T-helper 22 cell (primary cell): ENCODE data around the gene KRT85.
"Not testable (repeated sequence)": the region's sequence is repeated elsewhere in the genome, so short reads cannot be mapped to it uniquely, and the experiment has no call there.

Experiments used
- DNase-seq: peaks from one replicate; pipeline ENCODE4 v3.0.0-alpha.2; 2020; ENCODE audit warnings: low read depth

The KRT85 gene

GRCh38 chr12:52347551-52348510 is 19.4 kb downstream of the KRT85 start:
- no peak for DNase-seq

DNA sequence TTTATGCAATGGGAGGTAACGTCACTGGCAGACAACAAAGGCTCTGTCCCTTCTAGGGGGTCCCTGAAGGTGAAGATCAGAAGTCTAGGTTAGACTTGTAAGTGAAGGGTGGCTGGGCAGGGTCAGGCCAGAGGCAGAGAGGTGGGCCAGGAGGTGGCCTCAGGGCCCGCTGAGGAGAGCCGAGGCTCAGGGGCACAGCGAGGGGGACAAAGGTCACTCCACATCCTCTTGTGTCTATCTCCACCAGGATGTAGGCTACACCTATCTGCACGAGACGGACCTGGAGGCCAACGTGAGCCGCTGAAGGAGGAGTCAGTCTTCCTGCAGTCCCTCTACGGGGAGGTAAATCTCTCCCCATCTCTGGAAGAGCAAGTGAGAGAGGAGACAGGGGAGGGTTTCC is 20.3 kb downstream of the KRT85 start:
- no peak for DNase-seq

- no peak for DNase-seq
Observed at GRCh38 chr12:52346593-52346992, 20.7 kb downstream of the KRT85 start.

DNA sequence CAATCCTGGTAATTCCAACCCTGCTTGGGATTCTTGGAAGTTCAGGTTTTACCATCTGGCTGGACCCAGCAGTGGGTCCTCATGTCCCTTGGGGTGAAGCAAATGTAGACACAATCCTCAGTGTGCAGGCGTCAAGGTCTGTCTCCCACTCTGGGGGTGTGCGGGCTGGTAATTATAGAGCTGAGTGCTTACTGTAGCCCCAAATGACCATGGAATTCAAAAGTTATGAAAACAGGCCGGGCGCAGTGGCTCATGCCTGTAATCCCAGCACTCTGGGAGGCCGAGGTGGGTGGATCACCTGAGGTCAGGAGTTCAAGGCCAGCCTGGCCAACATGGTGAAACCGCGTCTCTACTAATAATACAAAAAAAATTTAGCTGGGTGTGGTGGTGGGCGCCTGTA is 22.2 kb downstream of the KRT85 start:
- not testable (repeated sequence) for DNase-seq

DNA sequence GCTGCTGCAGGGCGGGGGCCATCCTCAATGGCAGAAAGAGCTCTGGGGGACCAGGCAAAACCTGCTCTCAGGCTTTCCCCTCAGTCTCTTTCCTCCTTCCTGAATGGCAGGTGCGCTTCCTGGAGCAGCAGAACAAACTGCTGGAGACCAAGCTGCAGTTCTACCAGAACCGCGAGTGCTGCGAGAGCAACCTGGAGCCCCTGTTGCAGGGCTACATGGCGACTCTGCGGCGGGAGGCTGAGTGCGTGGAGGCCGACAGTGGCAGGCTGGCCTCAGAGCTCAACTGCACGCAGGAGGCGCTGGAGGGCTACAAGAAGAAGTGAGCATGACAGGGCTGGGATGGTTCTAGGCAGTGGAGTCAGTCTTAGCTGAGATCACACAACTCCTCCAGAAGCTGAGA is 23.2 kb downstream of the KRT85 start:
- DNase-seq: no peak

- no peak for DNase-seq
Observed at GRCh38 chr12:52343550-52343949, 23.7 kb downstream of the KRT85 start.

- DNase-seq: no peak
Observed at GRCh38 chr12:52342781-52343490, 24.3 kb downstream of the KRT85 start.

DNA sequence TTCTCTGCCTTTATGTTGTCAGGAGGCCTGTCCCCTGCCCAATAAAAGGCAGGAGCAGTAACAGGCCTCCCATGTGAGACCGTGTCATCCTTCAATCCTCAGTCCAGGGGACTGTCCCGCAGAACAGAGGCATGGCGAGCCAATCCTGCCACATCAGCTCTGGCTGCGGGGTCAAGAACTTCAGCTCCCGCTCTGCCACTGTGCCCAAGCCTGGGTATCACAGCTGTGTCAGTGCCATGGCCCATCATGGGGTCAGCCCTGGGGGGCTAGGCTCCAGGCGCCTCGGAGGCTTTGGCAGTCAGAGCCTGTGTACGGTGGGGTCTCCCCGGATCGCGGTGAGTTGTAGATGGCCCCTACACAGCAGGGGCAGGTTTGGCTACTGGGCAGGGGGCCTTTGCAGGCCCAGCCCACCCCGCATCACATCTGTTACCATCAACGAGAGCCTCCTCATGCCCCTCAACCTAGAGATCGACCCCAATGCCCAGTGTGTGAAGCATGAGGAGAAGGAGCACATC is 26.2 kb downstream of the KRT85 start:
- DNase-seq: no peak

DNA sequence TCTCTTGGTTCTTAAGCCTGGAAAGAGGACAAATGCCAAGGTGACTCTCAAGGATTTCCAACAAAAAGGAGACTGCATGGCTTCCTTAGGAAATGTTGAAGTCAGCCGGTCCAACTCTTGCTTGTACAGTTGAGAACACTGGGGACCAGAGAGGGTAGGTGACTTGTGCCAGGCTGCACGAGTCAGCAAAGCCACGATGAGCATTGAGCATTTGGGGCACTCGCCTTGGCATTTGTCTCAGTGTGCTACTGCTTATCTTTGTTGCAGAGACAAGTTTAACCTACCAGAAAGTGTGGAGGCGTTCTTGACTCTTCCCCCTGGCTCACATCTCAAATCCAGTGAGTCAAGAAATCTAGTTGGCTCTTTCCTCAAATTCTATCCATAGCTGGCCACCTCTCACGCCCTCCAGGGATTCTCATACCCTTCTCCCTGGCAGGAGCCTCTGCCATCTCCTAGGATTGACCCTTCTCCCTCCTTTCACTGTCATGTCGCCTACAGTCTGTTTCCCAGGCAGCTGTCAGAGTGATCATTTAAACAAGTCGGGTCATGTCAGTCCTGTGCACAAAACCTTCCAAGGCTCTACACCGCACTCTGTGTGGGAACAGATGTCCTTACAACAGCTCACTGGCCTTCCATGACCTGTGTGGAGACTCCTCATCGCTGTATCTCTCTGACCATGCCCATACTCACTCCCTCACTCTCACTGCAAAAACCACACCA is 28.9 kb downstream of the KRT85 start:
- no peak for DNase-seq

DNA sequence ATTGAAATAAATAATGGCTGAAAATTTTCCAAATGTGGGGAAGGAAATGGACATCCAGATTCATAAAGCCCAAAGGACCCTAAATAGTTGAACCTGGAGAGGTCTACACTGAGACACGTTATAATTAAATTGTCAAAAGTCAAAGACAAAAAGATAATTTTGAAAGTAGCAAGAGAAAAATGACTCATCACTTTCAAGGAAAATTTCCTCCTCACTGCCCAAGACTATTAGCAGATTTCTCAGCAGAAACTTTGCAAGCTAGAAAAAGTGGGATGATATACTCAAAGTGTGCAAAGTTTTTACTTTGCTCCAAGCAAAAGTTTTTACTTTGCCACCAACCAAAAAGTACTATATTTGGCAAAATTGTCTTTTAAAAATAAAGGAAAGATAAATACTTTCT is 30.2 kb downstream of the KRT85 start:
- DNase-seq: no peak

DNA sequence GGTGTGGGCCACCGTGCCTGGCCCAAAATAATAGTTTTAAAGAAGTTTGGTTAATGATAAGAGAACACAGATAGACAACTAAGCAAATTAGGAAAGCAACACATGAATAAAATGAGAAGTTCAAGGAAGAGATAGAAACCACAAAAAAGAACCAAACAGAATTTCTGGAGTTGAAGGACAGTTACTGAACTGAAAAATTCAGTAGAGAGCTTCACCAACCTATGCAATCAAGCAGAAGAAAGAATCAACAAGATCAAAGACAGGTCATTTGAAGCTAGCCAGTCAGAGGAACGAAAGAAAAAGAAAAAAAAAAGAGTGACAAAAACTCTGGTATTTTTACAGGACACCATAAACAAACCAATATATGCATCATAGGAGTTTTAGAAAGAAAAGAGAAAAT is 30.6 kb downstream of the KRT85 start:
- DNase-seq: no peak

- DNase-seq: no peak
Observed at GRCh38 chr12:52335598-52336262, 31.6 kb downstream of the KRT85 start.

- DNase-seq: no peak
Observed at GRCh38 chr12:52334185-52334584, 33.1 kb downstream of the KRT85 start.

- DNase-seq: no peak
Observed at GRCh38 chr12:52333321-52333720, 34.0 kb downstream of the KRT85 start.

DNA sequence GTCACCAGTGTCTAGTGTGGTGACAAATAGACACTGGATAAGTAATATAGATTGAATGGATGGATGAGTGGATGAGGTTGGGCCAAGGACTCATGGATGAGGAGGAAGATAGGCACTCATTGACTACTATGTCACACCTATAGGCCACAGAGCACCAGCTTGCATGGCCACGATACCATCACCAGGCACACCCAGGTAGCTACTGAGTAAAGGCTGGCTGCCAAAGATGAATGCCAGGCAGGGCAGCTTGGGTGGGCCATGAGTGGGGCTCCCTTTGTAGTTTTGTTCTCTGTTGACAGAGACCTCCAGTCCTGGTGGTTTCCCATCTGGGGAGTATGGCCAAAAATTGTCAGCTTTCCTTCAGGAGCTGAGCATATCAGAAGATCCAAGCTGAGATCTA is 34.9 kb downstream of the KRT85 start:
- no peak for DNase-seq

GRCh38 chr12:52331833-52332232 is 35.4 kb downstream of the KRT85 start:
- DNase-seq: no peak

GRCh38 chr12:52331039-52331438 is 36.2 kb downstream of the KRT85 start:
- no peak for DNase-seq

DNA sequence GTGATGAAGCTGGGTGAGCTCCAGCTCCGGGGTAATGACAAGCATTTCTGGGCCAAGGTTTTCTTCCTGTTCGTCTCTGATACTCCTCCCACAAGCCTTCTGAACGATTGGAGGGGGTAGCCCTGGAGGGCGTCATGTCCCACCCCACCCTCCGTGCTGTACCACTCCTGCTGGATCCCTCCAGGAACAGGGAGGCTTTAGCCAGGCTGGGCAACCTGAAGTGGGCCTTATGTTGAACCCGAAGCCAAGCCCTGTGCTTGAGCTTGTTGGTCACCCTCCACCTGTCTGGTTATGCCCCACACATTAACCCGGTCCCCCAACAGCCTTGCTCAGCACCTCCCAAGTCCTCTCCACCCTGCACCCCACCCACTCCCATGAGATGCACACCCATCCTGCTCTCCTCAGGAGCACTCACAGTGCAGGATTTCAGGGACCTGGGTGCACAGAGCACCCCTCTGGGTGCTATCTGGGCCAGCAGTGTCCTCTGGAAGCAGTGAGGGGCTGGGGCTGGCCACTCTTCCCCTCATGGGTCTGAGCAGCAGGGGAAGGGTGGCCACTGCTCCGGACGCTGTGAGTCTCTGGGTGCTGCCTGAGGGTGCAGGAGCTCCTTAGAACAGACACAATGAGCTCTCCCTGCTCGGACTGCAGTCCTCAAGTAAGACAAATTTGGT is 39.3 kb downstream of the KRT85 start:
- DNase-seq: no peak

DNA sequence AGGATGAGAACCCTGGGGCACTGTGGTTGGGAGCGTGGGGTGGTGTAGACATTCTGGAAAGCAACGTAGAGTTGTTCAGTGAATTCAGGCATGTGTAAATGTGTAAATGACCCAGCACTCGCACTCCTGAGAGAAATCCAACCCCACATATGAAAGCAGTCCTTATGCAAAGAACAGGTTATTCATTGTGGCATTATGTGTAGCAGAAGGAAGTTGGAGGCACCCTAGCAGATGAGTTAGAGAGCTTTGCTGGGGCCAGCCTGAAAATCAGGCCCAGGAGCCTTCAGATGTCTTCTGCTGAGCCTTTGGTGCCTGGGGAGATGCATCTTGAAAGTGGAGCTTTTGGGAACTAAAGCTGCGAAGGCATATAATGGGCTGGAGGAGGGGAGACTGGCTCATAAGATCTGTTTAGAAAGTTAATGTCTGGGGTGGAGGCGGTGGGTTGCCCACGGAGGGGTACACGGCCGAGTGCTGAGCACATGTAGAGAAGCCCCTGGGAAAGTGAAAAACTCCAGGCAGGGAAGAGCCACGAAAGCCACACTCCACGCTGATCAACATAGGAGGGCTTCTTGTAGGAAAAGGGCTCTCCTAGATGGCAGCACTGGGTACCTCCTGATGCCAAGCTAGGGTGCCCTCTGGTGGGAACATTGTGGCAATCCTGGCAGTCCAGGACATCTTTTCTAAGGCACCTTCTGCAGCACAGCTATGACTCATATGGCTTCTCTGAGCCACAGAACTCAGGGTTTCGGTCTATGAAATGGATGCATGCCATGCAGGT is 40.0 kb downstream of the KRT85 start:
- DNase-seq: peak; percentile 61

DNA sequence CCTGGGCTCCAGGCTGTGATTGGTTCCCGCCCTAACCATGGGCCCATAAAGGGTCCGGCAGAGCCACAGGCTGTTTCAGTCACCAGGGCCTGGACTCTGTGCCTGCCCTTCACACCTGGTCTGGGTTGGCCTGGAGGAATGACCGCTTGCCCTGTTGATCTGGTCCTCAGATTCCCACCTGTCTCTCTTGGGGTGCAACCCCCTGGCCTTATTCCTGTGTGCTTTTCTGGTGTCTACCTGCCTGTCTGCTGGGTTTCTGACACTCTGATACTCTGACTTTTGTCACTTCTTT is 43.2 kb downstream of the KRT85 start:
- DNase-seq: no peak
